ENCODE measurements around the gene CCDC188.

CCDC188 gene

DNA sequence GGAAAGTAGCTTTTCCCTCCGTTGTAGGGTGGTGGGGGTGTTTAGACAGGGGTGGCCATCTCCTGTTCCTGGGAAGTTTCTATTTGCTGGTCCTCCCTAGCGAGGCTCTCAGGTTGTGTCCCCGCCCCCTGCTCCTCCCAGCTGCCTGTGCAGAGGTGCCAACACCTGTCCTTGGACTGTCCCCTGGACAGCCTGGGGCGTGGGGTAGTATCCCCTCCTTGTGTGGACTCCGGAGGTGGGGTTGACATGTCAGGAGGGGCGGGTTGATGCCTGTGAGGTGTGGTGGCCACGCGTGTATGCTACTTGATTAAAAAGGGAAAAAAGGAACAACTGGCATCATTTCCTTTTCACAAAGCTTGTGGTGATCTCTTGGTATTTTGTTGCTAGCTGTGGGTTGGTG, 49.2 kb downstream of the CCDC188 start:
- TF ChIP-seq EZH2 (IDR thresholded peaks at IDR 0.05) (no peak), POLR2AphosphoS5 (IDR thresholded peaks at IDR 0.05; ENCODE audit: borderline replicate concordance, low read depth, low read length) (no peak), FOXP2 (optimal IDR thresholded peaks at IDR 0.05; ENCODE audit: control extremely low read depth, extremely low read length, insufficient read depth) (no peak)
- DNase-seq (ENCODE audit: low read depth, low spot score), result no peak
- Histone ChIP-seq H3K27ac (no peak overlapping the region), H3K9me3 (ENCODE audit: low read depth, low read length) (no peaks in the 10 kb centered on the region), H3K9ac (ENCODE audit: insufficient read length) (no peak overlapping the region), H3K36me3 (ENCODE audit: insufficient read depth, low read length) (peaks cover 86% of the 10 kb centered on the region), H3K4me3 (no peak overlapping the region)

DNA sequence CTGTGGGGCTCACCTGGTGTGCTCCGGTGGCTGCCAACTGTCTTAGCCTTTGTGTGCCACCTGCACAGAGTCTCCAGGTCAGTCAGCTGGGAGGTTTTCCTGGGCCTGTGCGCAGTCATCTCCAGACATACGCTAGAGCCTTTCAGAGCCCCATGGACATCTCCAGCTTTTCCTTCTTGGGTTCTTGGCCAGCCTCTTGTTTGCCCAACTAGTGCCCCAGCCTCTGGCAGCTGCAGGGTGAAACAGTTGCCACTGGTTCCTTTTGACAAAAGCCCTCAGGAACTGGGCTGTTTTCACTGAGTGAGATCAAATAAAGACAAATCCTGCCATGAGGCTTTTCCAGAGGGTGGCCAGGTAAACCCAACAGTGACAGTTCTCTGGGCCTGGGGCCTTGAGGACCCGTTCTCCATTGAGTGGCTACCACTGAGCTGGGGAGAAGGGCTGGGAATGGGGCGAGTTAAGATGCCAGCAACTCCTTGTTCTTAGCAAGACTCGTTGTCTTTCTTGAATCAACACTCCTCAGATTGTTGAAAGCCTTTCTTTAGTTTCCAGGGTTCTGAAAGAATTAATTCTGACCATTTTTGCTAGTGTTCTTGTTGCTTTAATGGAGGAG, 51.6 kb downstream of the CCDC188 start:
- H3K36me3 ChIP-seq (ENCODE audit: insufficient read depth, low read length), result peaks cover 87% of the 10 kb centered on the region
- TF ChIP-seq POLR2AphosphoS5 (IDR thresholded peaks at IDR 0.05; ENCODE audit: borderline replicate concordance, low read depth, low read length) (no peak), EZH2 (IDR thresholded peaks at IDR 0.05) (no peak), FOXP2 (optimal IDR thresholded peaks at IDR 0.05; ENCODE audit: control extremely low read depth, extremely low read length, insufficient read depth) (no peak)

More for the DNA sequence above, 51.6 kb downstream of the CCDC188 start:
- H3K9me3 ChIP-seq (ENCODE audit: low read depth, low read length), result no peaks in the 10 kb centered on the region
- no peak overlapping the region for H3K27ac ChIP-seq
- DNase-seq (ENCODE audit: low read depth, low spot score), result no peak
- H3K9ac ChIP-seq (ENCODE audit: insufficient read length), result no peak overlapping the region
- no peak overlapping the region for H3K4me3 ChIP-seq
